Inflammatory macrophage treated with lipopolysaccharide for 1 hour (primary cell): ENCODE data around the gene POP4.
A peak's percentile ranks its signal among the peaks of the same experiment; 100 is the strongest.

ENCODE experiments used
- DNase-seq, 2 donors: peaks; one replicate each; pipeline ENCODE4 v3.0.0-alpha.2; 2020 to 2022

The POP4 gene

DNA sequence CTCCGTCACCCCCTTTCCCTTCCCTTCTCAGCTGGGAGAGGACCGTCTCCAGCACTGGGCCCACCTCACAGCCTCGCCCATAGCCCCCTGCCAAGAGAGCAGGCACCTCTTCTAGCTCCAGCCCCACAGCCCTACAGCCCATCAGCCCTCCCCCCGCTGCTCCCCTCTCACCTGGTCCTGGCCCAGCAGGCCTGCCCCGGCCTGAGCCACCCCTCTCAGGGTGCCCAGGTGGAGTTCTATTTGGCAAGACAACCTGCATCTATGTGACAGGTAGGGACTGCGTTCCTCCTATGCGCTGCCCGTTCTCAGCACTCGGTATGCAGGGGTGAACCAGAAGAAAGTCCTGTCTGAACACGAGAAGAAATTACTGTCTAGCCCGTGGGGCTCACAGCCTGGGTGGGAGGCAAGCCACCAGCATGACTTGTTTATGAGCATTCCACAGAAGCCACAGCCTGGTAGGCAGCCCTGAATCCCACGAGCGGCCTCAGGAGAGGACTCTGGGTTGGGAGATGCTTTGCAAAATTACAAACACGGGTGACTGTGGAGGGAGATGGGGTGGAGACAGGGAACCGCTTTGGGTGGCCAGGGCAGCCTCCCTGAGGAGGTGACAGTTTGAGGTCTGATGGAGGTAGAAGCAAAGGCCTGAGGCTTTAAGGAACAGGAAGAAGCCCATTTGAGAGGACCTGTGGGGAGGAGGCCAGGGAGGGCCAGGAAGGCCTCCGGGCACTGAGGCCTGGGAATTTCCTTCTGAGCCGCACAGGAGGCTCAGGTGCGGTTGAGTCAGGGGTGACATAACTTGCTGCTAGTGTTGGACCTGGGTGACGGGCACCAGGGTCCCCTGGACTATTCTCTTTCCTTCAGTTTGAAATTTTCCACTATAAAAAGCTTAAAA lies 58.0 kb downstream of the POP4 start:
- DNase-seq: no peak

DNA sequence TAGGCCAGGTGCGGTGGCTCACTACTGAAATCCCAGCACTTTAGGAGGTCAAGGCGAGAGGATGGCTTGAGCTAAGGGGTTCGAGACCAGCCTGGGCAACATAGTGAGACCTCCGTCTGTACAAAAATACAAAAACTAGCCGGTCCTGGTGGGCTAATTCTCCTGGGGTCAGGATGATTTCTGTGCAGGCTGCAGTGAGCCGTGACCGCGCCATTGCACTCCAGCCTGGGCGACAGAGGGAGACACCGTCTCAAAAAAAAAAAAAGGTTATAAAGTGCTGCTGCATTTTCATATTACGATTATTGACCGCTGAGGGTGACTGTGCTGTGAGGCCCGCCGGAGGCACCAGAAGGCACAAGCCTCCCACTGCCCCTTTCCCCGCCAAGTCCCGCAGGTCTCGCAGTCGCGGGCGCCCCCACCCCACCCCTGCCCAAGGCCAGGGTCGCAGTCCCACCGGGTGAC lies 58.7 kb downstream of the POP4 start:
- no peak for DNase-seq

DNA sequence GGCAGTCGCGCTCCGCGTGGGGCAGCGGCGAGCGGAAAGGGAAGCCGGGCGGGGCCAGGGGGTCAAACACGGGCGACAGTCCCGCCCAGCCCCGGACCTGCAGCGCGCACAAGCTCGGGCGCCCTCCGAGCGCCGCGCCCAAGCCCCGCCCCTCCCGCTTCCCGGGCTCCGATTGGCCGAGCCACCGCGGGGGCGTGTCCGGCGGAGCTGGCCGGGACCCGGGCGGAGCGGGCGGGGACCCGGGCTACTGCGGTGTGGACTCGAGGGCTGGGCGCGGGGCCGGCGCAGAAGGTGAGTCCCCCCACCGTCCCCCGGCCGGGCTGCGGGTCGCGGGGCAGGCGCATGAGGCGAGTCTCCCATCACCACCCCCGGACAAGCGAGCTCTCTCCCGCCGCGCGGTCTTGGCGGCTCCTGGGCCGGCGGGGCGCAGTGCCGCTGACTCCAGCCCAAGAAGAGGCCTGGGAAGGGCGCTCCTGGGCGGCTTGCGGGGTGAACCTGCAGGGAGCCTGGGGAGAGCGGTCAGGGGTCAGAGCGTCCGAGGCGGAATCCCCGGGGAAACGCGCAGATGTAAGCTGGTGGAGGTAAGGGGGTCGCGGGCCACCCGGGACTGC lies 59.2 kb downstream of the POP4 start, which contains the start of gene PLEKHF1:
TSS of gene PLEKHF1 (plus strand) at position 247 of the 611 bp plus-strand sequence. CDS start 8,379 bp downstream, outside the sequence.
- DNase-seq: peak; percentile 74 to 87

DNA sequence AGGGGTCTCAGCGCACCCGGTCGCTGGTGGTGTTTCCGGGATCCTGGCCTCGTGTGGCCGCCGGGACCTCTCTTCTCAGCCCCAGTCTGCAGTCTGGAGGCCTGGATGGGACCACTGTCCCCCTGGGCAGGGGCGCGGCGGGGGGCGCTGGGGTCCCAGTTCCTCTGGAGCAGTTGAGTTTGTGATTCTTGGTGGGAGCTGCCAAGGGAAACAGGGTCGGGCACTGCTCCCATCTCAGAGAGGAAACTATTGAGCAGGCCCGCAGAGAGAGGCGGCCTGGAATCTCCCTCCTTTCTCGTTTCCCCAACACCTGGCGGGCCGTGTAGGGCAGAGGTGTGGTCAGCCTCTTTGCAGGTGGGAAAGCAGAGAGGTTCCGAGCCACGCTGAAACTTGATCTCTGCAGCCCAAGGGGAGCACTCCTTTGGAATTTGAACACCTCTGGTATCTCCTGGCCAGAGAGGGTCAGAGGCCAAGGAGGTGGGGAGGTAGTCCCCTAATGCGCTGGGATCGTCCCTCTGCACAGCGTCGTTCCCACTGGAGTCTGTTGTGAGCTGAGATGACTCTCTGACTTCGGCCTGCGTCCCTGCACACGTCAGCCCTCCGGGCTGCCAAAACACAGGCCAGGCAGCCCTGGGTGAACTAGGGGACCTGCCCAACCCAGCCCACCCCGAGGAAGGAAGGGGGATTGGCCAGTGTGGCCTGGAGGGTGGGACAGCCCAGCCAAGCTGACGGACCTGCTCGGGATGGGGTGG lies 59.9 kb downstream of the POP4 start:
- DNase-seq: no peak
